Neuronal stem cell (in vitro differentiated cells): ENCODE results near the gene KCTD2.

Experiments
- DNase-seq: peaks from one replicate; pipeline ENCODE4 v3.0.0-alpha.2; 2013; ENCODE audit warnings: low spot score
- H2AFZ ChIP-seq: one replicate; pipeline ENCODE4 v1.6.1; 2013; ENCODE audit warnings: mild to moderate bottlenecking, low read length, inconsistent platforms
- H2AK5ac ChIP-seq: 2 replicates; pipeline ENCODE4 v1.6.1; 2013; ENCODE audit warnings: low read depth, mild to moderate bottlenecking, inconsistent platforms, low read length, moderate library complexity, mixed read lengths
- H2BK120ac ChIP-seq: 2 replicates; pipeline ENCODE4 v1.6.1; 2013; ENCODE audit warnings: low read depth, mild to moderate bottlenecking, inconsistent platforms, low read length, moderate library complexity, mixed read lengths
- H2BK12ac ChIP-seq: one replicate; pipeline ENCODE4 v1.6.1; 2013; ENCODE audit warnings: low read length, inconsistent platforms
- H2BK15ac ChIP-seq: 2 replicates; pipeline ENCODE4 v1.6.1; 2013; ENCODE audit warnings: mild to moderate bottlenecking, low read length, inconsistent platforms, mixed read lengths
- H2BK5ac ChIP-seq: one replicate; pipeline ENCODE4 v1.6.1; 2013; ENCODE audit warnings: inconsistent platforms, mild to moderate bottlenecking, low read length, moderate library complexity
- H3K14ac ChIP-seq: one replicate; pipeline ENCODE4 v1.6.1; 2013; ENCODE audit warnings: low read length, inconsistent platforms
- H3K18ac ChIP-seq: 2 replicates; pipeline ENCODE4 v1.6.1; 2013; ENCODE audit warnings: low read length, inconsistent platforms
- H3K23ac ChIP-seq: 2 replicates; pipeline ENCODE4 v1.6.1; 2013; ENCODE audit warnings: low read depth, mild to moderate bottlenecking, mixed read lengths, low read length, inconsistent platforms; ENCODE audit not compliant: poor library complexity
- H3K27ac ChIP-seq: replicated peaks from 3 replicates; pipeline ENCODE4 v1.5.1; 2013; ENCODE audit warnings: low read length, inconsistent platforms
- H3K27me3 ChIP-seq, 3 experiments: 2 replicates each; pipeline ENCODE4 v1.6.1; 2013; ENCODE audit warnings: low read length in 3 of 3, mild to moderate bottlenecking in 2 of 3, inconsistent platforms in 1 of 3, low read depth in 1 of 3, mixed read lengths in 1 of 3, moderate library complexity in 1 of 3; ENCODE audit not compliant: control insufficient read depth in 3 of 3, insufficient read depth in 3 of 3
- H3K36me3 ChIP-seq, 2 donors: replicated peaks in 1 of 2; 2 replicates each; pipeline ENCODE4 v1.6.1; 2013; ENCODE audit warnings: low read length in 2 of 2; ENCODE audit not compliant: control insufficient read depth in 2 of 2, insufficient read depth in 2 of 2
- H3K4ac ChIP-seq: 2 replicates; pipeline ENCODE4 v1.6.1; 2013; ENCODE audit warnings: inconsistent platforms, mild to moderate bottlenecking, low read length, moderate library complexity
- H3K4me1 ChIP-seq, 2 donors: 1 replicate in 1 of 2; 2 replicates in 1 of 2; pipeline ENCODE4 v1.6.1; 2013; ENCODE audit warnings: low read length in 2 of 2, low read depth in 1 of 2; ENCODE audit not compliant: control insufficient read depth in 2 of 2, insufficient read depth in 1 of 2
- H3K4me2 ChIP-seq: one replicate; pipeline ENCODE4 v1.6.1; 2013; ENCODE audit warnings: mild to moderate bottlenecking, low read length, inconsistent platforms; ENCODE audit not compliant: insufficient read depth, poor library complexity, severe bottlenecking
- H3K4me3 ChIP-seq, 2 donors: 2 replicates each; pipeline ENCODE4 v1.5.1; 2013; ENCODE audit warnings: low read length in 2 of 2, mild to moderate bottlenecking in 2 of 2, inconsistent platforms in 1 of 2, moderate library complexity in 1 of 2
- H3K79me1 ChIP-seq: one replicate; pipeline ENCODE4 v1.6.1; 2013; ENCODE audit warnings: low read depth, mild to moderate bottlenecking, inconsistent platforms, low read length, moderate library complexity
- H3K9ac ChIP-seq: one replicate; pipeline ENCODE4 v1.6.1; 2013; ENCODE audit warnings: mild to moderate bottlenecking, low read depth, low read length, inconsistent platforms; ENCODE audit not compliant: poor library complexity
- H3K9me3 ChIP-seq, 2 donors: replicated peaks in 1 of 2; 2 replicates each; pipeline versions ENCODE3 to v1.6.1; 2013; ENCODE audit warnings: low read length in 2 of 2, mild to moderate bottlenecking in 2 of 2, inconsistent platforms in 1 of 2, low read depth in 1 of 2, mixed read lengths in 1 of 2, moderate library complexity in 1 of 2; ENCODE audit not compliant: control insufficient read depth in 2 of 2, insufficient read depth in 1 of 2
- H4K8ac ChIP-seq: one replicate; pipeline ENCODE4 v1.6.1; 2013; ENCODE audit warnings: low read depth, mild to moderate bottlenecking, inconsistent platforms, low read length, moderate library complexity
- H4K91ac ChIP-seq: one replicate; pipeline ENCODE4 v1.6.1; 2013; ENCODE audit warnings: low read length, low read depth, mild to moderate bottlenecking, inconsistent platforms; ENCODE audit not compliant: poor library complexity
- WGBS, 2 donors: extraction: QIAGEN DNeasy Blood & Tissue Kit; methylation state at CpG; one replicate each; pipeline ENCODE4 v1.1.7; 2013; ENCODE audit warnings: missing lambda C conversion rate in 2 of 2, mixed read lengths in 1 of 2; ENCODE audit not compliant: insufficient read length in 2 of 2, insufficient replicate concordance in 1 of 2; ENCODE audit errors: extremely low coverage in 2 of 2; 5-methylcytosine and 5-hydroxymethylcytosine counted together

The KCTD2 gene

DNA sequence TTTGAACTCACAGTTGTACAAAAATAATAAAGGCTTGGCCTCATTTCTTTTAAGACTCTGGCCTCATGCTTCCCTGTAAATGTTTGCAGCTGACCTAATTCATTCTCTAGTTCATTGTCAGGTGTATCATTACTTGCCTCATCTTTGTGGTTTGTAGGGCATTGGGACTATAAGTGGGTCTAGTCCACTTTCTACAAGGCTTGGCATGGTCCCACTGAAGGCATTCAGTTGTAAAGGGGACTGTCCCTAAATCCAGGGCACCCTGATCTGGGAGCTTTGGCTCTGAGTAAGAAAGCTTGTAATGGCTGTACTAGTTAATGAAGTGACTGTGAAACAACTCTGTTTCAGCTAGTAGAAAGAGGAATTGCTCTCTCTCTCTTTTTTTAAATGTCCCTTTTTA, 2.7 kb downstream of the KCTD2 start:
- H3K27me3 ChIP-seq = no peaks in the 10 kb centered on the region
- peaks cover 21 to 54% of the 10 kb centered on the region in 2 donors for H3K36me3 ChIP-seq

DNA sequence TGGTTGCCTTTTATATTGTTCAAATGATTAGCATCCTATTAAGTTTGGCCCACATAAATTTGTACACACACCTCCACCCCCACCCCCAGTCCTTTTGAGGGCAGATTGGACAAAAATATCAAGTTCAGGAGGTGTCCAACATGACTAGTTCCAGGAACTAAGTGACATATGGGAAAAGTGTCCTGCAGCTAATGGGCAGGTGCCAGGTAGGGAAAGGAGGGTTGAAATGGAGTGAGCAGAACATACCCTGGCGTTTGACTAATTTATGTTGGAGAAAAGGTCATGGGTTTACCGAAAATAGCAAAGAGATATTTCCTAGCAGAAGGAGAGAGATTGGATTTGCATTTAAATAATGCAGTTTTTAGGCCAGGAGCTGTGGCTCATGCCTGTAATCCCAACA, 4.9 kb downstream of the KCTD2 start:
- peaks cover 21 to 73% of the 10 kb centered on the region in 2 donors for H3K36me3 ChIP-seq
- no peak overlapping the region for H3K14ac ChIP-seq
- no peak overlapping the region for H4K8ac ChIP-seq
- no peak overlapping the region for H3K4me3 ChIP-seq
- H3K79me1 ChIP-seq = peaks cover 3% of the 10 kb centered on the region
- H3K4me2 ChIP-seq = no peak overlapping the region
- no peak overlapping the region for H2BK15ac ChIP-seq
- no peak overlapping the region for H2BK5ac ChIP-seq
- H3K9ac ChIP-seq = no peak overlapping the region
- peaks cover 5 to 8% of the 10 kb centered on the region in 2 donors for H3K4me1 ChIP-seq
- no CpG with 5 or more reads among the region's 2 CpGs for WGBS, 2 donors
- no peak overlapping the region for H2BK120ac ChIP-seq
- no peaks in the 10 kb centered on the region for H3K27me3 ChIP-seq
- no peak overlapping the region for H2AK5ac ChIP-seq
- no peak overlapping the region for H4K91ac ChIP-seq
- peaks cover 0 to 2% of the 10 kb centered on the region in 2 donors for H3K9me3 ChIP-seq
- no peak overlapping the region for H3K4ac ChIP-seq
- no peak overlapping the region for H3K18ac ChIP-seq
- H3K23ac ChIP-seq = no peak overlapping the region
- H2BK12ac ChIP-seq = no peak overlapping the region
- H3K27ac ChIP-seq = no peak overlapping the region
- no peak overlapping the region for H2AFZ ChIP-seq
- no peak for DNase-seq

More for the DNA sequence above, 2.7 kb downstream of the KCTD2 start:
- Histone ChIP-seq H3K4ac (no peak overlapping the region), H2BK5ac (no peak overlapping the region), H3K4me1 (peaks cover 7 to 8% of the 10 kb centered on the region in 2 donors), H3K27ac (no peak overlapping the region), H2BK12ac (no peak overlapping the region), H3K4me3 (no peak overlapping the region), H2AFZ (no peak overlapping the region), H3K4me2 (no peak overlapping the region), H3K79me1 (peaks cover 3% of the 10 kb centered on the region), H3K18ac (no peak overlapping the region), H2BK120ac (no peak overlapping the region), H4K91ac (no peak overlapping the region), H3K9ac (no peak overlapping the region), H3K9me3 (peaks cover 0 to 2% of the 10 kb centered on the region in 2 donors), H4K8ac (no peak overlapping the region), H3K23ac (no peak overlapping the region), H2AK5ac (no peak overlapping the region), H3K14ac (no peak overlapping the region), H2BK15ac (no peak overlapping the region)
- DNase-seq = no peak

DNA sequence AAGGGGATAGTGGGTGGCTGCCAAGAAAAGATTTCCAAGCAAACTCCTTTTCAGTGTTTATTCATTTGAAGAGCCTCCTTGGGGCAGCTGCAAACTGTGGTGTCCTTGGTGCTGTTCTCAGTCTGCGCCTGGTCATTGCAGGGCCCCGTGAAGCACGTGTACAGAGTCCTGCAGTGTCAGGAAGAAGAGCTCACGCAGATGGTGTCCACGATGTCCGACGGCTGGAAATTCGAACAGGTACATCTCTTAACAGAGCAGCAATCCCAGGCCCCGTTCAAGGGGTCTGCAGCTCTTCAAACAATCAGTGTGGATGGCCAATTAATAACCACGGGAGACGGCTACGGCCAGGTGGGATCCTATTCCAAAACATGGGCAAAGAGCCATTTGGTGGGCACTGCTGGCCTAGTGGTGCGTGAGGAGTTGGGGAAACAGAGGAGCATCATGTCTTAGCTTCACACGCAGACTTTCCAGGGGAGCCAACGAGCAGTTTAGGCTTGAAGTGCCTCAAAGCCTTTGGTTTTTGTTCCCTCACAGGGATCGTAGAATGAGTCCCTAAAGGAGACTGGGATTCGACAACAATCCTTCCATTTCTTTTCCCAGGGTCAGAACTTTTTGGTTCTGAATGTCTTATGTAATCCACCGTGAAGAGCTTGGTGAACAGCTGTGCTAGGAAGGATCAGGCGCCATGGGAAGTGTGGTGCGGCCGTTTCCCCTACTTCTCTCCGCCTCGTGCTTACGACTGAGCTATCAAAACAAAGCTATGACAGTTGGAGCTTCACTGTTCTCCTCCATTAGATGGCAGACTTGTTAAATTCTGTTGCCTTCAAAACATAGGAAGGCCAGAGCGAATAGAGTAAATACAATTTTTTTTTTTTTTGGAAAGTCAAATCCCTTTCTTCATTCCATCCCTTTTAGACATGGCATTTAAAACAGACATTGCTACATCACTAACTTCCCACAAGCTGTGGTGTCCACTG, 12.6 kb downstream of the KCTD2 start:
- Histone ChIP-seq H3K18ac (no peak overlapping the region), H3K36me3 (peaks cover 40 to 86% of the 10 kb centered on the region in 2 donors), H2AK5ac (no peak overlapping the region), H4K8ac (no peak overlapping the region), H3K23ac (no peak overlapping the region), H3K79me1 (no peaks in the 10 kb centered on the region), H4K91ac (no peak overlapping the region), H2BK15ac (no peak overlapping the region), H3K27ac (no peak overlapping the region), H3K9ac (no peak overlapping the region), H3K9me3 (no peaks in the 10 kb centered on the region), H3K27me3 (no peaks in the 10 kb centered on the region), H2AFZ (no peak overlapping the region), H3K4me2 (no peak overlapping the region), H3K4ac (no peak overlapping the region), H3K14ac (no peak overlapping the region), H2BK12ac (no peak overlapping the region), H2BK5ac (no peak overlapping the region), H2BK120ac (no peak overlapping the region), H3K4me1 (no peaks in the 10 kb centered on the region), H3K4me3 (no peak overlapping the region)
- no CpG with 5 or more reads among the region's 25 CpGs for WGBS, 2 donors
- DNase-seq = no peak

DNA sequence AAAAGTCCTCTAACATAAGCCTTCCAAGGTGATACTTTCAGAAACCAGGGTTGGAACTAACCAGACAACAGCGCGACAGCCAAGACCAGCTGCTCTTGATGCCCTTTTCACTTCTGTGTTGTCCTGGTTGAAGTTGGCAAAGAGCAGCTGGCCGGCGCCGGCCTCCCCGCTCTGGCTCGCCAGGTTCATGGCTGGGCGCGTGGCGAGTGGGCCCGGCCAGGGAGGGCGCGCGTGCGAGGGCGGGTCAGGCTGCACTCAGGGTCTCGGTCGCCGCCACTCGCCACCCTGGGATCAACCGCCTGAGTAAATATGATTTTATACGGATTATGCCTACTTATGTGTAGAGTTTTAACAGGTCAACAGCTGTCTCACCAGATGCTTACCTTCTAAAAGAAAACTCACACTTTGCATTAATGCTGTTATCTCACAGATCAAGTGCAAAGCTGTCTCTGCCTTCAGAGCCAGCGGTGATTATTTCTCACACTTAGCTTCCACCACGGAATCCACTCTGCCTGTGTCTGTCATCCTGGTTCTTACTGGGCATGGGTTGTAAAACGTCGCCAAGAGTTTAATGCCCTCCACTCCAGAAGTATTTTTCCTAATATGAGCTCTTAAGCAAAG, 13.5 kb downstream of the KCTD2 start:
- no peak overlapping the region for H2BK12ac ChIP-seq
- no peak overlapping the region for H3K14ac ChIP-seq
- peaks cover 41 to 88% of the 10 kb centered on the region in 2 donors for H3K36me3 ChIP-seq
- WGBS, 2 donors = no CpG with 5 or more reads among the region's 26 CpGs
- no peak overlapping the region for H2AK5ac ChIP-seq
- no peak overlapping the region for H3K27ac ChIP-seq
- no peak overlapping the region for H3K4ac ChIP-seq
- H3K9ac ChIP-seq = no peak overlapping the region
- no peak overlapping the region for H2BK5ac ChIP-seq
- no peaks in the 10 kb centered on the region for H3K9me3 ChIP-seq
- H3K4me3 ChIP-seq = no peak overlapping the region
- H2BK120ac ChIP-seq = no peak overlapping the region
- H3K4me1 ChIP-seq = no peaks in the 10 kb centered on the region
- DNase-seq = no peak
- H4K91ac ChIP-seq = no peak overlapping the region
- H3K18ac ChIP-seq = no peak overlapping the region
- no peaks in the 10 kb centered on the region for H3K79me1 ChIP-seq
- no peak overlapping the region for H2BK15ac ChIP-seq
- no peak overlapping the region for H3K4me2 ChIP-seq
- no peak overlapping the region for H3K23ac ChIP-seq
- H2AFZ ChIP-seq = no peak overlapping the region
- H4K8ac ChIP-seq = no peak overlapping the region
- no peaks in the 10 kb centered on the region for H3K27me3 ChIP-seq
